GM10847 (cell line): Measurements from ENCODE around the gene FAM120AOS.

Source experiments
- POLR2A ChIP-seq: IDR thresholded peaks from 2 replicates; pipeline ENCODE4 v1.6.1; 2011; ENCODE audit not compliant: insufficient read length; ENCODE audit errors: extremely low read depth

Gene FAM120AOS

DNA sequence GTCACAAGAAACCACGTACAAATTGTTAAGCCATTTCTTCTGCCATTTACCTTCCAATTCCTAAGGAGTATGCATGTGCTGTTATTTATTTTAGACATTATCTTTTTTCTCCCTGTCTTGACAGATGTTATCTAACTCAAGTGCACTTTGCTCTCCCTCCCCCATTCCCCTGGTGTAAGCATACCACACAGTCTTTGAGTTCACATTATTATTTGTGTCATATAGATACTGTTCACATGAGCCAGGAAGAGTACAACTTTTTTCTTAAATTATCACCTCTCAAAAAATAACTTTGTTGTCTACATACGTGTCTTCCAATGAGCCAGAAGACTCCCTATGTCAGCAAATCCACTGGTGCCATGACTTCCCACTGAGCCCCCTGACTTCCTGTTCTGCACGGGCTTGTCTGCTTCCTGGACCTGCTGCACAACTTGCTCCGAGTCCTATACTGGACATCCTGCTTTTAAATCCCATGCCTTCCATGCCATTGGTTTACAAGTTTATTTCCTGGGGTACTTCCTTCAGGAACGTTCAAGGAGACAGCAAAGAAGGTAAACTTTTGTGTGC lies 21.8 kb downstream of the FAM120AOS start:
- no peak for TF ChIP-seq POLR2A

DNA sequence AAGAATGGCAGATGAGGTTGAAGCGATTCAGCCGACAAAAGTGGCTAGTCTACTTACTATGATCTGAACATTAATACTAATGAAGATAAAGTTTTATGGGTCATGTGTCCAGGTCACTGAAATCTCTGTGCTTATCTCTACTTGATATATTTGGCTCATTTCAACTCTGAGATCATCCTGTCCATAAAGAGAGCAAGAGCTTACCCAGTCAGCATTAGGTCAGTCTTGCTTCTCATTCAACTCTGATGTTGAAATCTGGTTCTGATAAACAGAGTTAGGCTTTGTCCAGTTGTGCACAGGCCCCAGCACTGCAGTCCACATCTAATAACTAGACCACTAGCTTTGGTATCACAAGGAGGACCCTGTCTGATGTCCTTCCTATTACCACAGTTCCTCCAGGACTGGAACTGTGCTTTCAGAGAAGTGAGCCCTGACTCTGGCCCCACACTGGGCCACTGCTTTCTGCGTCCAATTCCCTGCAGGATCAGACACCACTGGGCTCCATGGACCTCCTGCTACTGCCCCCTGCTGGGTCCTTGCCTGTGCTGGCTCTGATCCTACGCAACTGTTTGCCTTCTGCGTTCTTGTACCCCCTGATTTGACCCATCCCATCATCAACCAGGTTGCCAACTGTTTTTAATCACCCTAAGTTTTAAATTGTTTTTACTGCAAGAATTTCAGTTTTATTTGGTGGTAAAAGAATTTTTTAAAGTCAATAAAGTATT lies 25.6 kb downstream of the FAM120AOS start:
- no peak for TF ChIP-seq POLR2A

DNA sequence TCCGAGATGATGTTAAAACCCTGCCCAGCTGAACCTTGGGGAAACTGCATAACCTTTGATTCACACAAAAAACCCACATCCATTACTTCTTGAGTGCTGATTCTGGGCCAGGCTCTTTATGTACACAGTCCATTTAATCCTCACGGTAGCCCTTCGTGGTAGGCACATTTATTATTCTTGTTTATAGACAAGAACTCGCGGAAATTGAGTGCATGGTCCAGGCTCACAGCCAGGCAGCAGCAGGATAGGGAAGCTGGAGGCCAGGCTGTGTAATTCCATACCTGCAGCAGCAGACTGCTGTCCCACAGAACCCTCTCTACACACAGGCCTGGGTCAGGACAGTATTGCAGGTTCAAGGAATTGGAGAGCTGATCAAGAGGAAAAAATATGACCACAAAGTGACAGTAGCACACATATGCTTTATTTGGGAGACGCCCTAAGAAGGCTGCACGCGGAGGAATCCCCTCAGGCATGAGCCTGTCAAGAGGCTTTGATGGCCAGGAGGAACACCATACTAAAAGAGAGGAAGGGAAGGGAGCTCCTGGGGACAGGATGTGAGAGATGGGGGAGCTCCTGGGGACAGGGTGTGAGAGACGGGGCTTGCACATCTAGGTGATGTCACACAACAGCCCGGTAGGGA lies 30.3 kb downstream of the FAM120AOS start:
- TF ChIP-seq POLR2A: no peak

DNA sequence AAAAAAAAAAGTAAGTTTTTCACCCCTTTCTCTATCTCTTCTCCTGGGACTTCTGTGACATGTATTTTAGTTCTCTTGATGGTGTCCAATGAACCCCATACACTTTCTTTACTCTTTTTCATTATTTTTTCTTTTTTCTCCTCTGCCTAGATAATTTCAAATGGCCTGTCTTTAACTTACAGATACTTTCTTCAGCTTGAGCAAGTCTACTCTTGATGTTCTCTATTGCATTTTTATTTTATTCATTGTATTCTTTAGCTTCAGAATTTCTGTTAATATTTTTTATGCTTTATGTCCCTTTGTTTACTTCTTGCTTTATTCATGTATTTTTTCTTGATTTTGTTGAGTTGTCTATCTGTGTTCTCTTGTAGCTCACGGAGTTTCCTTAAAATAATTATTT lies 34.4 kb downstream of the FAM120AOS start:
- no peak for TF ChIP-seq POLR2A

DNA sequence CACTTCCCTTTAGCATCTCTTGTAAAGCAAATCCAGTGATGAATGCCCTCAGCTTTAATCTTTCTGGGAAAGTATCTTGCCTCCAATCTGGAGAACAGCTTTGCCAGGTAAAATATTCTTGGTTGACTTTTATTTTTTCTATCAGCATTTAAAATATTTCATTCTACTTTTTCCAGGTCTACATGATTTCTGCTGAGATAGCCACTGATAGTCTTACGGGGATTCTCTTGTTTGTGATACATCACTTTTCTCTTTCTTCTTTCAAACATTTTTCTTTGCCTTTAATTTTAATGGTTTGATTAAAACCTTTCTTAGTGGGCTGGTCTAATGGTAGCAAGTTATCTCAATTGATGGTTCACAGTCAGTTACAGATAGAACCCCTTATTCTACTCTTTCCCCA lies 35.8 kb downstream of the FAM120AOS start:
- TF ChIP-seq POLR2A: no peak

DNA sequence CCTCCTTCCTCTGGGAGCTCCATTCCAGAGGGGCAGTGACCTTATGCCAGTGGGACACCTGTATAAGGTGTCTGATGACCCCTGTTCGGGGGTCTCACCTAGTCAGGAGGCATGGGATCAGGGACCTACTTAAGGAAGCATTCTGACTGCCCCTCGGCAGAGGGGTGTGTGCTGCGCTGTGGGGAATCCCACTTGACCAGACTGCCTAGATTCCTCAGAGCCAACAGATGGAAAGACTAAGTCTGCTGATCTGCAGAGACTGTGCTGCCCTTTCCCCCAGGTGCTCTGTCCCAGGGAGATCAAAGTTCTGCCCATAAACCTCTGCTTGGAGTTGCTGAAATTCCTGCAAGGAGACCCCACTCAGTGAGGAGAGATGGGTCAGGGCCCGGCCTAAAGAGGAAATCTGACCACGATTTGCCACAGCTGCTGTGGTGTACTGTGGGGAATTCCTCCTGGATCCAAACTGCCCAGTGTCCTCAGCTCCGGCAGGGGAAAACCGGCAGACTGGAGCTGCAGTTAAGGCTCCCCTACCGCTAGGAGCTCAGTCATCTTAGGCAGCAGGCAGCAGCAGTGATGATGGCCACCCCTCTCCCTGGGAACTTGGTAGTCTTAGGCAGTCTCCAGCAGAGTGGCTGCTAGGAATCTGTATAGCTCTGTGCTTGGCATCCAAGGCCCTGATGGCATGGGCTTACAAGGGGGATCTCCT lies 36.7 kb downstream of the FAM120AOS start:
- no peak for TF ChIP-seq POLR2A

DNA sequence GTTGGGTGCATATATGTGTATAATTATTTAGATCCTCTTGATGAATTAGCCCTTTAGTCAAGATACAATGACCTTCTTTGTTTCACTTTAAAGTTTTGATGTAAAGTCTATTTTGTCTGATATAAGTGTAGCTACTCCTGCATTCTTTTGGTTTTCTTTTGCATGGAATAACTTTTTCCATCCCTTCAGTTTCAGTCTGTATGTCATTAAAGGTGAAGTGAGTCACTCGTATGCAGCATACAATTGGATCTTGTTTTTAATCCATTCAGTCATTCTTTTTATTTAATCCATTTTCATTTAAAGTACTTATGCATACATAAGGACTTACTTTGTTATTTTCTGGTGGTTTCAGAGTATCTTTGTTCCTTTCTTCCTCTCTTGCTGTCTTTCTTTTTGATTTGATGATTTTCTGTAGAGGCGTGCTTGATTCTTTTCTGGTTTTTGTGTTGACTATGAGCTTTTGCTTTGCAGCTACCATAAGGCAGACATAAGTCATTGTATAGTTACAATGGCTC lies 38.1 kb downstream of the FAM120AOS start:
- TF ChIP-seq POLR2A: no peak

DNA sequence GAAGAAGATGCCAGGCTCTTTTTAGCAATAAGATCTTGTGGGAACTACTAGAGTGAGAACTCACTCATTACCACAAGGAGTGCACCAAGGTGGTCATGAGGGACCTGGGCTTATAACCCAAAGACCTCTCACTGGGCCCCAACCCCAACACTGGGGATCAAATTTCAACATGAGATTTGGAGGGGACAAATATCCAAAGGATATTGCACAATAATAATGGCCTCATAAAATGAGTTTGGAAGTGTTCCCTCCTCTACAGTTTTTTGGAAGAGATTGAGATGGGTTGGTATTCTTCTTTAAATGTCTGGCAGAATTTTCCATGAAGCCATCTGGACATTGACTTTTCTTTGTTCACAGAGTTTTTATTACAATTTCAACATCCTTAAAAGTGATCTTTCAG lies 39.9 kb downstream of the FAM120AOS start:
- TF ChIP-seq POLR2A: no peak

DNA sequence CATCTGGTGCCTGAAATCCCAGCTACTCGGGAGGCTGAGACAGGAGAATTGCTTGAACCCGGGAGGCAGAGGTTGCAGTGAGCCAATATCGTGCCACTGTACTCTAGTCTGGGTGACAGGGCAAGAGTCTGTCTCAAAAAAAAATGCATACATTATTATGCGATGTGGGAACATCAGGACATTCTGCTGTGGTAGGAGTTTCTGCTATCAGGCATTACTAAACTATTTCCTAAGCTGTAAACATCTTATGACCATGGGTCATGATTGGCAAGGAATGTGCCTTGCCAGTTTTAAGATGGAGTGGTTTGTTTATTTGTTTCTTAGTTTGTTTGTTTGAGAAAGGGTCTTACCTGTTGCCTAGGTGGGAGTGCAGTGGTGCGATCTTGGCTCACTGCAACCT lies 47.0 kb downstream of the FAM120AOS start:
- TF ChIP-seq POLR2A: no peak

DNA sequence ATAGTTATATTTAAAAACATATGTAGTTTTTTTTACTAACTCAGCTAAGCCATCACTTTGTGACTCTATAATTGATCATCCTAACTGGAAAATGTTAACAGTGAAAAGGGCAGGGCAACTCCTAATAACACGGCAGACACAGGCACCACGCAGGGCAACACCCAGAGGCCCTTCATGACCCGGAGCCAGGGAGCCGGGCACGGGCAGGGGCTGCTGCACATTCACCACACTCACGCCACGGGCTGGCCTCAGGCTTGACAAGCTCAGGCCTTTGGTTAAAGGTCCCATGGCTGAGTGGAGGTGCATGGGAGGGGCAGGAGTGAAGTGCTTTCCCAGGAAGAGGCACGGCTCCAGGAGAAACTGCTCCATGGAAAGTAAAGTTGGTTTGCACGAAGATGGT lies 54.9 kb downstream of the FAM120AOS start:
- TF ChIP-seq POLR2A: no peak

DNA sequence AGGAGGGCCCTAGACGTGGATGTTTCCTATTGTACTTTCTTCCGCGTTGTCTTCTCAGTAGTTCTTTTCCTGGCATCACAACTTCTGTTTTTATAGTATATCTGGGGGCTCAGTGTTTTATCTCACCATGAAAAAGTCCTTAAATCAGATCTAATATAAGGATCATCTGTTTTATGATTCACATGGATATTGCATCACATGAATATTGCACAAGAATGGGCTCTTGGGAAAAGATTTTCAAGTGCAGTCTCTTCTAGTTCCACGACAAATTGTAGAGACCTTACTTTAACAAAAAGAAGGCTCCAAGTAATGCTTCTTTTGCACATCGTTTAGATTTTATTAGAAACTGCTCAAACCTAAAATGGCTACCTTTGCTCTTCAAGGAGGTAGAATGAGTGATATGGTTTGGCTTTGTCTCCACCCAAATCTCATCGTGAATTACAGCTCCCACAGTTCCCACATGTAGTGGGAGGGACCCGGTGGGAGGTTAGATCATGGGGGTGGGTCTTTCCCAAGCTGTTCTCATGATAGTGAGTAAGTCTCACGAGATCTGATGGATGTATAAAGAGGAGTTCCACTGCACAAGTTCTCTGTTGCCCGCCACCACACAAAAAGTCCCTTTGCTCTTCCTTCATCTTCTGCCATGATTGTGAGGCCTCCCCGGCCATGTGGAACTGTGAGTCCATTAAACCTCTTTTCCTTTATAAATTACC lies 55.6 kb downstream of the FAM120AOS start:
- no peak for TF ChIP-seq POLR2A
